Amniotic stem cell (primary cell): ENCODE measurements around the gene SDR39U1.
"Not testable (repeated sequence)": the region's sequence is repeated elsewhere in the genome, so short reads cannot be mapped to it uniquely, and the experiment has no call there.

Source experiments
- DNase-seq: peaks from one replicate; lab custom pipeline; 2025; lab: John Stamatoyannopoulos, UW

The SDR39U1 gene, protein sequence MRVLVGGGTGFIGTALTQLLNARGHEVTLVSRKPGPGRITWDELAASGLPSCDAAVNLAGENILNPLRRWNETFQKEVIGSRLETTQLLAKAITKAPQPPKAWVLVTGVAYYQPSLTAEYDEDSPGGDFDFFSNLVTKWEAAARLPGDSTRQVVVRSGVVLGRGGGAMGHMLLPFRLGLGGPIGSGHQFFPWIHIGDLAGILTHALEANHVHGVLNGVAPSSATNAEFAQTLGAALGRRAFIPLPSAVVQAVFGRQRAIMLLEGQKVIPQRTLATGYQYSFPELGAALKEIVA

GRCh38 chr14:24442240-24443052 lies at the start of gene SDR39U1:
SDR39U1 (minus strand) TSS chr14:24442776; CDS start chr14:24442769, 7 bp downstream.
- DNase-seq: peak; percentile 97

DNA sequence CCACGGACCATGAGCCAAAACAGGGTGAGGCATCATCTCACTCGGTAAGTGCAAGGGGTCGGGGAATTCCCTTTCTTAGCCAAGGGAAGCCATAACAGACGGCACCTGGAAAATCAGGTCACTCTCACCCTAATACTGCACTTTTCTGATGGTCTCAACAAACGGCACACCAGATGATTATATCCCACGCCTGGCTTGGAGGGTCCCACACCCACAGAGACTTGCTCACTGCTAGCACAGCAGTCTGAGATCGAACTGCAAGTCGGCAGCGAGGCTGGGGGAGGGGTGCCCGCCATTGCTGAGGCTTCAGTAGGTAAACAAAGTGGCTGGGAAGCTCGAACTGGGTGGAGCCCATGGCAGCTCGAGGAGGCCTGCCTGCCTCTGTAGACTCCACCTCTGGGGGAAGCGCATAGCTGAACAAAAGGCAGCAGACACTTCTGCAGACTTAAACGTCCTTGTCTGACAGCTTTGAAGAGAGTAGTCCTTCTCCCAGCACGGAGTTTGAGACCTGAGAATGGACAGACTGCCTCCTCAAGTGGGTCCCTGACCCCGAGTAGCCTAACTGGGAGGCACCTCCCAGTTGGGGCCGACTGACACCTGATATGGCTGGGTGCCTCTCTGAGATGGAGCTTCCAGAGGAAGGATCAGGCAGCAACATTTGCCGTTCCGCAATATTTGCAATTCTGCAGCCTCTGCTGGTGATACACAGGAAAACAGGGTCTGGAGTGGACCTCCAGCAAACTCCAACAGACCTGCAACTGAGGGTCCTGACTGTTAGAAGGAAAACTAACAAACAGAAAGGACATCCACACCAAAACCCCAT lies 49.2 kb upstream of the SDR39U1 start:
- DNase-seq: not testable (repeated sequence)

DNA sequence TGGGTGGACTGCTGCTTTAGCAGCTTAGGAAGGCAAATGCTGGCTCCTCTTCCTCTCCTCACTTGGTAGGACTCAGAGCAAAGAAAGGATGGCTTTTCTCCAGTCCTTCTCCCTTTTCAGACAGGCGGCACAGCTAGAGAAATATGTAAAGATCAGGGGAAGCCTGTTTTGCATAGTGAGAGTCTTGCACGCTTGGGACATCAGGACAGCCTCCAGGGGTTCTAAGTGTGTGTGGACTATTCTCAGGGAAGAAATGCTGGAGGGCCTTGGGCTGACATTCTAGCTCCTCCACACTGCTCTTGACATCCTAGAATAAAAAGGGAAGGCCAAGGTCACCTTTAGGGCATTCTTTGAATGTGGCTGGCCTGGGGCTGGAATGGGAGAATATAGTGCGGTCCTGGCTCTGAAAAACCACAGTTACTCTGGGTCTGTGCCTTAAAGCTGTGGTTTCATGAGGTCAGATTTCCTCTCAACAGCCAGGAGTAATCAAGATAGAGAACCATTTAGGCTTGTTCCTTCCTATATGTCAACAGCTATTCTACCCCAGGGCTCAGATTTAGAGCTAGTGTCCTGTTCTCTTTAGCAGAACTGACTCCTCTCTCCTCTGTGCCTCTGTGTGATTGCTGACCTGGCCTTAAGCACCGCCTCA lies 41.2 kb upstream of the SDR39U1 start:
- no peak for DNase-seq

DNA sequence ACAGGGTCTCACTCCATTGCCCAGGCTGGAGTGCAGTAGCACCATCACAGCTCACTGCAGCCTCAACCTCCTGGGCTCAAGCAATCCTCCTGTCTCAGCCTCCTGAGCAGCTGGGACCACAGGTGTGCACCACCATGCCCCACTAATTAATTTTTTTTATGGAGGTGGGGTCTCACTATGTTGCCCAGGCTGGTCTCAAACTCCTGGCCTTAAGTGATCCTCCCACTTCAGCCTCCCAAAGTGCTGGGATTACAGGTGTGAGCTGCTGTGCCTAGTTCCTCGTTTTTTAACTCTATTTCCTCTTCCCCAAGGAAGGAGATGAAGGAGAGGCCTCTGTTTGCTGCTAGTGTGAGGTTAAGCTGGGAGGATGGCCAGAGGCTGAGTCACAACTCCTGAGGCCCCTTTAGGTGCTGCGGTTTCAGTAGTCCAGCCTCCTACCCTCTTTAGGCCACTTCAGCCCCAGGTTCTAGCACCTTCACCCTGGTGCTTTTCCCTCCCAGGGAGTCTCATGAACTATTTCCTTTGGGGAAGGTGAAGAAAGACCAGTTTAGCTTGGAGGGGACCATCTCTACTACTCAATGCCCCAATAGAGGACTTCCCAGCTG lies 40.2 kb upstream of the SDR39U1 start:
- not testable (repeated sequence) for DNase-seq

- no peak for DNase-seq
These were observed 39.2 kb upstream of the SDR39U1 start for GRCh38 chr14:24481622-24482324.

- not testable (repeated sequence) for DNase-seq
These were observed 37.4 kb upstream of the SDR39U1 start for GRCh38 chr14:24479999-24480398.

- DNase-seq: no peak
These were observed 32.7 kb upstream of the SDR39U1 start for GRCh38 chr14:24475261-24475660.

GRCh38 chr14:24473211-24473610 lies 30.6 kb upstream of the SDR39U1 start:
- DNase-seq: no peak

- DNase-seq: not testable (repeated sequence)
These were observed 27.9 kb upstream of the SDR39U1 start for GRCh38 chr14:24470450-24470849.

- no peak for DNase-seq
These were observed 23.2 kb upstream of the SDR39U1 start for GRCh38 chr14:24465805-24466204.

GRCh38 chr14:24465368-24465767 lies 22.8 kb upstream of the SDR39U1 start:
- DNase-seq: no peak

DNA sequence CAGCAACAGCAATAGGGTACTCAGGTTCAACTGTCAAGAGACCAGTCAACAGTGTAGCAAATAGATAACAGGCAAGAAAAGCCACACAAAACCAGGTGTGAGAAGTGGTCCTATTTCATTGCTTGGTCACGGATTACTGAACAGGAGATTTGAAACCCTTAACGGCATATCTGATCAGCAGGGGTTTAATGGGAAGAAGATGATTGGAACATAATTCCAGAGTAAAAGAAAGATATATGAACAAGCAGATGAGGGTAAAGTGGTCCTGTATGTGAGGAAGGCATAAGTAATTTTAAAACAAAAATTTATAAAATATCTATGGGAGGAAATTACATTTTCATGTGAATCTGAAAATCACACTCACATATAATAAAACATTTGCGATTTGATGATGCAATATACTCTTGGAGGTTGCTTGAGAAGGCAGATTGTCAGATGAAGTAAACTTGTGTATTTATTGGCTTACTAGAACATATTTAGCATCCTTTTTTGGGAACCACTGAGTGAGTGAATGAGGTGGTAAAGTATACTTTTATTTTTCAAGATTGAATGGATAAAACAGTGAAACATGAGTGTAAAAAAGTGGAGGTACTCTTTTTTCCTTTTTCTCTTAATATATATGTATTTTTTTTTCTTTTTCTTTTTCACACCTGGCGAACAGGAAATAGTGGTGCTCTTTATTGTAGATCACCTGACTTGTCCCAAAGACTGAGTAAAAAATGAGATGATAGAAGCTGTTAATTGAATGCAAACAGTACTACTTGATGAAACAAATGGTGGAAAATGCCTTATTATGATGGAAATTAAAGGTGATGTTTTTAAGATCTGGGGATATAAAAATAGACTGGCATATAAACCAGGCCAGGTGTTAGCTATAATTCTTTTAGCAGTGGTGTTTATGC lies 21.6 kb upstream of the SDR39U1 start:
- no peak for DNase-seq

- DNase-seq: no peak
These were observed 20.7 kb upstream of the SDR39U1 start for GRCh38 chr14:24463017-24463883.

- no peak for DNase-seq
These were observed 18.8 kb upstream of the SDR39U1 start for GRCh38 chr14:24461336-24461735.

- DNase-seq: no peak
These were observed 16.8 kb upstream of the SDR39U1 start for GRCh38 chr14:24459331-24459730.

GRCh38 chr14:24458736-24459135 lies 16.2 kb upstream of the SDR39U1 start:
- DNase-seq: no peak

- no peak for DNase-seq
These were observed 14.4 kb upstream of the SDR39U1 start for GRCh38 chr14:24456980-24457379.

DNA sequence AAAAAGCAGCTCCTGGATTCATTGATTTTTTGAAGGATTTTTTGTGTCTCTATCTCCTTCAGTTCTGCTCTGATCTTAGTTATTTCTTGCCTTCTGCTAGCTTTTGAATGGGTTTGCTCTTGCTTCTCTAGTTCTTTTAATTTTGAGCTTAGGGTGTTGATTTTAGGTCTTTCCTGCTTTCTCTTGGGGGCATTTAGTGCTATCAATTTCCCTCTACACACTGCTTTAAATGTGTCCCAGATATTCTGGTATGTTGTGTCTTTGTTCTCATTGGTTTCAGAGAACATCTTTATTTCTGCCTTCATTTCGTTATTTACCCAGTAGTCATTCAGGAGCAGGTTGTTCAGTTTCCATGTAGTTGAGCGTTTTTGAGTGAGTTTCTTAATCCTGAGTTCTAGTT lies 8.3 kb upstream of the SDR39U1 start:
- DNase-seq: not testable (repeated sequence)
